Stimulated activated CD4-positive, alpha-beta T cell treated with anti-CD3 and anti-CD28 coated beads, Interleukin-15, amount 100 ng/mL, for 48 hours (primary cell): ENCODE results near the gene GNAS.

Experiments
- DNase-seq, 2 donors: peaks; one replicate each; pipeline ENCODE4 v3.0.0-alpha.2; 2020; ENCODE audit warnings: low read depth in 2 of 2

GNAS gene

DNA sequence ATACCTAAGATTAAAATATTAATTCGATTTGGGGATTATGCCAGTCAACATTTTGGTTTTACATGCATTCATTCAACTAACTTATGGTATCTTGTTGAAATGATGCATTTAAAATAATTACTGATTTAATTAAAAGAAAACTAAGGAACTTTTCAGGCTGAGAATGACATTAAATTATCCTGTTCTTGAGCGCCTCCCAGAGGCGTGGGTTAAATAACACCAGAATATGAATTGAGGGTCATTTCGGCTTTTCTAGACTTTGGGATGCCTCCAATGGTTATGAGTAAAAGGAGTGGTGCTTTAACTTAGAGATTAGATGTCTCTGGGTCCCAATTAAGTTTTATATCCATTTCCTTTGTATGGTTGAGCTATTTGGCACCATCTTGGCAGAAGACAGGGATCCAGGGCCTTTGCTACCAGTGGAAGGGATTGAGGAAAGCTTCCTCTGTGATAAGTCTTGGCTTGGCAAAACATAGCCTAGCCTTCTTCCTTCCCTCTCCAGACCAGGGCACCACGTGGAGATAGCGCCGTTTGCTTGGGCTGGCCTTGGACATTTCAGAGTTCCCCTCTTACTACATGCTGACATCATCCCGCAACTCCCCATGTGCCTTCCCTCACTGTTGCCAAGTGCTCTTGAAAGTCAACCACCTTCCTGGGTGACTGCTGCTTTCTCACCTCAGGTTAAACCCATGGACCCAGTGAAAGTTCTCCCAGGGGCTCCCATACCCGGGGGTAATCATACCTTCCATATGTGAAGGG lies 28.7 kb downstream of the GNAS start:
- no peak for DNase-seq

DNA sequence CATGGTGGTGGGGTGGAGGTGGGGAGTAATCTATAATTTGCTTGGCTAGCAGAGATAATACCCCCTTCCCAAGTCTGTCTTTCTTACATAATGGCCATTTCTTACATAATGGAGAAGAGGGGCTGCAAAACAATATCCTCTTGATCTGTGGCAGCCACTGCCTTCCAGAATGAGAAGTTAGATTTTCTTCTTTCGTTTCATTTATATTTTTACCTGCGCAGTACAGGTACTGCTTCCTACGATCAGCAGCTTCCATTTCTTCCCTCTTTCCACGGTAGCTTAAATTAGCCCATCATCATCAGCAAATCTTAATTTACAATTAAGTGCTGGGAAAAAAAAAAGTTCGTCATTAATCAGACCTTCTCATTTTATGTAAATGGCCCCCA lies 30.2 kb downstream of the GNAS start:
- DNase-seq, result no peak

DNA sequence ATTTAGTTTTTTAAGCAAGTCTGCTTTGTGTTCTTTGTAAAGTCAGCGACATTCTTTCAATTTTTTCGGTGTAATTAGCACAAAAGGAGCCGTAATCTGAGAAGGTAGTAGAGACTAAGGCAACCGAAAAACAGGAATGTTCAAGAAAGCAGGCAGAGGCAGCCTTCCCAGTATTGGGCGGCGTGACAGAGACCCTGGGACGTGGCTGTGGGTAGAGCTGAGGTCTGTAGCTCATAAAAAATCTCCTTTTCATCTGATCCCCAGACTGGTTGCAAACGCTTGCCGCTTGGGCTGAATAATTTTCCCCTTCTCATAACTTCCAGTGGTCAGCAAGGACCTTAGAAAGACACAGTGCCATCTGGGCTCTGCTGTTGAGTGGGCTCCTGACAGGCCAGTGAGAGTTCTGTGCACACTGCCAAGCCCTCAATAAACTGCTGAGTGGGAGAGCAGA lies 30.8 kb downstream of the GNAS start:
- no peak for DNase-seq

DNA sequence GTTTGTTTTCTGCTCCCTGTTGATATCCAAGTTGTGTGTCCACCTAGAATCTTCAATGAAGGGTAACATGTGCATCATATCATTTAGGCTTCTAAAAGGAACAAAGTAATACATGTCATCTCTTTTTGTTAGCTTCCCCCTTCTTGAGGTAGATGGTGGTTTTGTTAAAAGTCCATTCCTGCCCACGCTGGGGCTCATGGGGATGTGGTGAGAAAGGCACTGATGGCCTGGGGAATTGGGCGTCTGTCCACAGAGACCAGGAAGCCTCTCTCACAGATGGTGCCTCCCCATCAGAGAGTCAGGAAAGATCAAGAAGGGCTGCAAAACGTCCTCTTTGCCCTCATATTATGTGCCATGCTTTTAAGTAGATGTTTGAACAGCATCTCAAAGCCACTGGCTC lies 32.5 kb downstream of the GNAS start:
- DNase-seq, result no peak

DNA sequence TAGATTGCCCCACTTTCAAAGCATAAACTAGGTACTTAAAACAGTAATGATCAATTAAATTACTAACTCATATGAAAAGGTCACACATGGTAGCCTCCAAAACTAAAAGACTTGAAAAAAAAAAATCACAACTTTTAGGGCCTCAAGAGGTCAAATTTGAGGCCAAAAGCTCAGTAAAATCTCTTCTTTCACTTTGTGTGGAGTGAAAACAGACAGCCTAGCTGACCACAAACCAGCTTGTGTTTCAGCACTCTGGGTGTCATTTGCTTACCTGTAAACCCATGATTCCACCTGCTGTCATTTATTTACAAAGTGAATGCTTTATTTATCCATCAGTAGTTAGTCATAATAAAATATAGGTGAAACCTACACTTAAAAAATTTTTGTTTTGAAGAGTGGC lies 34.0 kb downstream of the GNAS start:
- DNase-seq, result no peak

DNA sequence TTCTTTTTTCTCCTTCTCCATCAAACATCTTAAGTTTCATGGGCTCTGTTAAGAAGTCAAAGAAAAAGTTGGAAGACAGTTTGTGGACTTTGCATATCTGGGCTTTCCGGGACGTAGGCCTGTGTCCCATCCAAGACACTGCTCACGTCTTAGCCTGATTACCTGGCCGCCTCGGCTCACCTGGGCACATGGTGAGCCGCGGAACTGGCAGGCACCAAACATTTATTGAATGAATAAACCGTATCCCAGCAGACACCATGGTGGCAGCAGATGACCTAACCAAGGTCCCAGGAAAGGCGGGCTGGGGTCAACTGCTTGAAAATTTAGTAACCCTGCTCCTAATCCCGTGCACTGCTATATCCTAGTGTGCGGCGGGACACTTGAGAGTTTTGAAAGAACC lies 35.6 kb downstream of the GNAS start:
- no peak for DNase-seq

DNA sequence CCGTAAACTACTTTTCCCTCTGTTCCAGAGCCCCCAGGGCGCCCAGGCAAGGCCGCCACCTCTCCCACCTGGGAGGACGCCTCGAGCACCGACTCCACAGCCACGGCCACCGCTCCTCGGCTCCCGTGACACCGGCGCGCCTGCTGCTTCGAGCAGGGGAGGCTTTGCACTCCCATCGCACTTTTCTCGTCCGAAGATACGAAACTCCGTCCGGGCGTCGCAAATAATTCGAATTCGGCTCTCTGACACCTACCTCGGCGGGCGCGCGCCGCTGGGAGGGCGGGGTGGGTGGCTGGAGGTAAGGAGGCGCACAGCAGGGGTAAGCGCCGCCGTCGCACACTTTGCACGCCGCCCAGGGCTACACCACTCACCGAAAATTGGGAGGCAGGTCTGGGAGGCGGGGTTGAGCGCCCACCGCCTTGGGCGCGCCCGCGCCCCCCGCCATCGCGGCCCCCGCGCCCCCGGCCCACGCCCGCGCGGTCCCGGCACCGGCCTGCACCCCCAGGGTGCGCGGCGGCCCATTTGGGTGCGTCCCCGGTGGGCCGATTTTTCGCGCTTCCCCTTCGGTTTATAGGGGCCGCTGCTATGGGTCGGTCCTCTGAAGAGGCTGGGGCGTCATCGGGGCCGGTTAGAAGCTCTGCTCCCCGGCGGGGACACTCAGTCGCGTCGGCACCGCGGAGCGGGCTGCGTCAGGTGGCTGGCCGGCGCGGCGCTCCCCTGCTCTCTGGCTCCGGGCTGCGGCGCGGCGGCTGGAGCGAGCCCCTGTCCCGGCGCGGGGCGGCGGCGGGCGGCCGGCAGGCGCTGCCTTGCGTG lies 36.2 kb downstream of the GNAS start:
- peak; percentile 68 to 71 for DNase-seq

DNA sequence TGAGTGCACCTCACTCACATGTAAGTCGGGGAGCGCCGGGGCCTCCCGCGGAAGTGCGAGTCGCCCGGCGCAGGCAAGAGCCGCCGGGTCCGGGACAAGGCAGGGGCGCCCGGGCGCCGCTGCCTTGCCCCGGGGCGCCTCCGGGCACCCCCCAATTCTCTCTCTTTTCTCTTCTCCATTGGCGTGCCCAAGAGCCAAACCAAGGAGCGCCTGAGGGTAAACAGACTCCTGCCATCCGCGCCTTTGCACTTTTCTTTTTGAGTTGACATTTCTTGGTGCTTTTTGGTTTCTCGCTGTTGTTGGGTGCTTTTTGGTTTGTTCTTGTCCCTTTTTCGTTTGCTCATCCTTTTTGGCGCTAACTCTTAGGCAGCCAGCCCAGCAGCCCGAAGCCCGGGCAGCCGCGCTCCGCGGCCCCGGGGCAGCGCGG lies 36.8 kb downstream of the GNAS start:
- no peak for DNase-seq

DNA sequence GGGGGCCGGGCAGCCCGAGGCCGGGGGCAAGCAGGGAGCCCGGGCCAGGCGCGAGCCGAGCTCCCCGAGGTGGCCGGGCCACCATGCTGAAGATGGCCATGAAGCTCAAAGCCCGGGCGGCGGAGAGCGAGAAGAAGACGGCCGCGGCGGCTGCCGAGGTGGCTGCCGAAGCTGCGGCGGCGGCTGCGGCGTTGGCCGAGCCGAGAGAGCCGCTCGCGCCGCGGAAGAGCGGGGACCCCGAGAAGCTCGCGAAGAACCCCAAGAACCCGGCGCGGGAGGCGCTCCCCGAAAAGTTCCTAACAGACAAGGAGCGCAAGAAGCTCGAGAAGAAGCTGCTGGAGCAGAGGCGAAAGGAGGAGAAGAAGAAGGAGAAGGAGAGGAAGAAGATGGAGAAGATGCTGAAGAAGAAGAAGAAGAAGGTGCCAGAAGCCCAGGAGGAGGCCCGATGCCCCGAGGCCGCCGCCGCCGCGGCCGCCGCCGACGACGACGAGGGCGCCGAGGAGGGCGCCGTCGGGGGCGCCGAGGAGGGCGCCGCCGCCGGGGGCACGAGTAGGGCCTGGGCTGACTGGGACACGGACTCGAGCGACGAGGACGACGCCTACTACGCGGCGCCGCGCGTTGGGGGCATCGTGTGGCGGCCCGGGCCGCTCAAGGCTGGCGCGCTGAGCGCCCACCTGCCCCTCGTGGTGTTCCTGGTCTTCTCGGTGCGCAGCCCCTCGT lies 37.4 kb downstream of the GNAS start:
- no peak for DNase-seq

DNA sequence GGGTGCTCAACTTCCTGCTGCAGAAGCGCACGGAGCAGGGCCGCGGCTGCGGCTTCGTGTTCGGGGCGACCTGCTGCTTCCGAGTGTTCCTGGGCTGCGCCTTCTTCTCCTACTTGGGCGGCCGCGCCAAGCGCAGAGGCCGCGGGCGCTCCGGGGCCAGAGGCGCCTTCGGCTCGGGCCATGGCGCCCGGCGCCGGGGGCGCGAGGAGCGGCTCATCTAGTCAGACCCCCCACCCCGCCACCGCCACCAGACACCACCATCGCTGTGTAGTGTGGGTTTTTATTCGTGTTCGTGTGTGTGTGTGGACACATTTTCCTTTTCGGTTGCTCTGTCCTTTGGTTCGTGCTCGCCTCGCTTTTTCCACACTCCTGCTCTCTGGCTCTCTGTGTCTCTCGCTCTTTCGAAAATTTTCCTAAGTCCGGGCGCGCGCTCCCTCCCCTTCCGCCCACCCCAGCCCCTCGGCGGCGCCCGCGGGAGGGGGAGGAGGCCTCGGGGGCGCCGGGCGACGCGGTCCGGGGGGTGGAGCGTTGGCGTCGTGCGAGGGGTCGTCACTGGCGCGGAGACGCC lies 38.1 kb downstream of the GNAS start:
- DNase-seq, result peak; percentile 30 to 45

DNA sequence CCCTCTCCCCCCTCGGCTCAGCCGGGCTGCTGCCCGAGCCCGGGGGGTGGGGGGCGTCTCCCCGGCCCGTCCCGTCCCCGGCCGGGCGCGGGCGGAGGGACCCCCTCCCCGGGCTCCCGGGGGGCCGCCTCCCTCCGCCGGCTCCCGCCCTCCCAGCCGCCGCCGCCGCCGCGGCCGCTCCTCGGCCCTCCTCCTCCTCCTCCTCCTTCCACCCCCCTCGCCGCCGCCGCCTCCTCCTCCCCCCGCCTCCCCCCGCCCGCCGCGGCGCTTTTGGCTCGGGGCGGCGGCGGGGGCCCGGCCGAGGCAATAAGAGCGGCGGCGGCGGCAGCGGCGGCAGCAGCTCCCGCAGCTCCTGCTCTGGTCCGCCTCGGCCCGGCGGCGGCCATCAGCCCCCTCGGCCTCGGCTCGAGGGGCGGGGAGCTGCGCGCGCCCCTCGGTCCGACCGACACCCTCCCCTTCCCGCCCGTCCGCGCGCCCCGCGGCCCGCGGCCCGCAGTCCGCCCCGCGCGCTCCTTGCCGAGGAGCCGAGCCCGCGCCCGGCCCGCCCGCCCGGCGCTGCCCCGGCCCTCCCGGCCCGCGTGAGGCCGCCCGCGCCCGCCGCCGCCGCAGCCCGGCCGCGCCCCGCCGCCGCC lies 38.7 kb downstream of the GNAS start:
- DNase-seq, result peak; percentile 51 to 60

DNA sequence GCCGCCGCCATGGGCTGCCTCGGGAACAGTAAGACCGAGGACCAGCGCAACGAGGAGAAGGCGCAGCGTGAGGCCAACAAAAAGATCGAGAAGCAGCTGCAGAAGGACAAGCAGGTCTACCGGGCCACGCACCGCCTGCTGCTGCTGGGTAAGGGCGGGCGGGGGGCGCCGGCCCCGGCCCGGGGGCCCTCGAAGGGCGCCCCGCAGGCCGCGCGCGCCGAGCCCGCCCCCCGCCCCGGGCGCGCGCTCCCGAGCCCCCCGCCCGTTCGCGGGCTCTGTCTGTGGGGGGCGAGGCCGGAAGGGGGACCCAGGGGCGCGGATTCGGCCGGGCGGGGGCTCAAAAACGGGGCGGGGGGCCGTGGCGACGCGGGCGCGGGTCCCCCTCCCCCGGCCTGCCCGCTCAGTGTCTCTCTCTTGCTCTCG lies 39.2 kb downstream of the GNAS start:
- no peak for DNase-seq

DNA sequence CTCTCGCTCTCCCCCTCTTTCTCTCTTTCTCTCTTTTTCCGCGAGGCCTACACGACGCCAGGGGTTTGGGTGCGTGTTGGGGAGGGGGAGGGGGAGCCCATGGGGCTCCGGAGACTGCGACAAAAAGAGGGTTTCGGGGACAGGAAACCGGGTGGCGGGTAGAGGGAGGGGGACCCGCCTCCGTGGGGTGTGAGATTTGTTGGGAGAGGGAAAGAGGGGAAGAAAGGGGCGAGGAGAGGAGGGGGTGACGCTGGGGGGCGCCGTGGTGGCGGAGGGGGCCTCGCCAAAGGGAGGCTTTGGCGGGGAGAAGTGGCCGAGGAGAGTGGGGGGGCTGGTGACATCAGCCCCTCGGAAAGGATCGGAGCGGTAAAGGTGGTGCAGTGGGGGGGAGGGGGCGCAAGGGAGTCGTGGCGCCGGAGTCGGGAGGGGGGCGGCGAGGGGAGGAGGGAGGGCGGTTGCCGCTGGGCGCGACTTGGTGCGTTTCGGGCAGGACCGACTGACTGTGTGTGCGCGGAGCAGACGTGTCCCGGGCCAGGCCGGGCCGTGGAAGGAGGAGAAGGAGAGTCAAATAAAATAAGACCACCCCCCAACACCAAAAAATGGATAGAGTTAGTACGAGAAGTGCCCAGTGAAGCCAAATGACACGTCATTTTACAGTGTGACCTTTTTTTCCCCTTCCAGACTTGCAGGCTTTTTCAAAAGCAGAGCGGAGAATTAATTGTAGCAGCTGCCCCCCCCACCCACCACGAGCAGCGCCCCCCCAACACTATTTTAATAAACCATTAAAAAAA lies 39.8 kb downstream of the GNAS start:
- DNase-seq, result peak; percentile 63 to 70

DNA sequence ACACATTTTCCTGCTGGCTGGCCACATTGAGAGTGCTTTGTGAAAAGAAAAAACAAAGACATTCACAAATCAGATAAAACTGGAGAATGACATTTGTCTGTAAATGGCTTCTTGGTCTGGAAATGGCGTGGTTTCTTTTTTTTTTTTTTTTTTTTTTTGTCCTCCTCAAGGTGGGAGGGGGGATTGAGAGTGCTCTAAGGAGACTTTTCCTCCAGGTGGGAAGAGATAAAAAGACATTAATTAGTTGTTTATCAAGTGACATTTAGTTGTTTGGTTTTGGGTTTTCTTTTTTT lies 40.4 kb downstream of the GNAS start:
- DNase-seq, result no peak

DNA sequence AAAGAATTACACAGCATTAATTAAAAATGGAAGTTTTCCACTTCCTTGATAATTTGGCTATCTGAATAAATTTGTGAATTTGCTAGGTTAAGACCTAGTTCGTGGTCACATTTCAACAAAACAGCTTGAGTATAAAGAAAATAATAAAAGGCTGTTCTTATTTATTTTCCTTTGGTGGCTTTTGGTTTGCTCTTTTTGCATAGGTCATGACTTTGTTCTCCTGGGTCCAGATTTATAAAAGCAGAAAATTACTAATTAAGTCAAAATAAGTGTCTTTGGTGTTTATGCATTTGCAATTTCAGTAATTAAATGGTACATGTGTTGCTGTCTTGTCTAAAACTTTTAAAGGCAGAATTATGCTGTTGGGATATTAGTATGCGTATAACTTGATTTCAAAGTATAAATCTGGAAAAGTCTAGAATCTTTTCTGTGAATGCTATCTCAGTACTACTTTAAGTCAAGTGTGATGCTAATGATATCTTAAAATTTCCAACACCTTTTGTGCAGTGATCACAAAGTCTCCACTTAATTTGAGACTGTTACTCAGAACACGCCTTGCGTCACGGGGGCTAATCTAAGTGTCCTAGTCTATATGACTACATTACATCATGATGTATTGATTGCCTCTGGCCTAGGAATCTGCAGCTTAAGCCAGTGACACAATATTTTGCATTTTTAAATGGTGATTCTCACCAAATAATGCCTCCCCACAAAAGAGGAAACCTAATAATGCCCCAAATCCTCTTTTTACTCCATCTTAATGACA lies 41.0 kb downstream of the GNAS start:
- DNase-seq, result peak; percentile 49 to 51

DNA sequence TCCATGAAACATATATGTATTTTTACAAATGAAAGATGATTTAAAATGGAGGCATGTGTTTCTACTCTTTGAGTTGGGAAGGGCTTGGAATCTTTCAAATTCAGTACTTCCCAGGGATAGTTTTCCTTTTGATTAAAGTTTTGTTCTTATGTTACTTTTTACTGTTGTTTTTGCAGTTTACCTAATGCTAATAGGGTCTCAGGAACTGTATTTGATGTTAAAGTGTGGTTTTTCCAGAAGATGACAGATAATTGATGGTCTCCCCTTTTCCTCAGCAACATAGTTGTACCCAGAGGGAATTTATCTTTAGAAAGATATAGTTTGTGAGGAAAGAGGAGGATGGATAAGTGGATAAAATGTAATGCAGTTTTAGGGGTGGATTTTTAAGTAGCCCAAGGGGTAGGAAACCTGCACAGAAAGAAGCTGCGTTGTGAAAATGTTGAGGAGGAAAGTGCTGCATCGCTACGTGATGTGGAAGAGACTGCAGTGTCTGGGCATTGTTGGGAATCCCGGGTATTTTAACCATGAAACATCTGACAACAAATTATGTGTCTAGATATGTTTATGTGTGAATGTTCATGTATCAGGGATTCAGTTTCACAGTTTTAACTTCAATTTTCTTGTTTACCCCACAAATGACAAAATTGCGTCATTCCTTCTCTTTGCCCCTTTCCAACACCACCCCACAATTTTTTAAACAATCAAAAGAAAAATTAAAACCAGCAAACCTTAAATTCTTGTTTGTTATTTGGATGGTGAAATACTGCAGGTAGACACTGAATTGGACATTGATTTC lies 42.3 kb downstream of the GNAS start:
- DNase-seq, result no peak

DNA sequence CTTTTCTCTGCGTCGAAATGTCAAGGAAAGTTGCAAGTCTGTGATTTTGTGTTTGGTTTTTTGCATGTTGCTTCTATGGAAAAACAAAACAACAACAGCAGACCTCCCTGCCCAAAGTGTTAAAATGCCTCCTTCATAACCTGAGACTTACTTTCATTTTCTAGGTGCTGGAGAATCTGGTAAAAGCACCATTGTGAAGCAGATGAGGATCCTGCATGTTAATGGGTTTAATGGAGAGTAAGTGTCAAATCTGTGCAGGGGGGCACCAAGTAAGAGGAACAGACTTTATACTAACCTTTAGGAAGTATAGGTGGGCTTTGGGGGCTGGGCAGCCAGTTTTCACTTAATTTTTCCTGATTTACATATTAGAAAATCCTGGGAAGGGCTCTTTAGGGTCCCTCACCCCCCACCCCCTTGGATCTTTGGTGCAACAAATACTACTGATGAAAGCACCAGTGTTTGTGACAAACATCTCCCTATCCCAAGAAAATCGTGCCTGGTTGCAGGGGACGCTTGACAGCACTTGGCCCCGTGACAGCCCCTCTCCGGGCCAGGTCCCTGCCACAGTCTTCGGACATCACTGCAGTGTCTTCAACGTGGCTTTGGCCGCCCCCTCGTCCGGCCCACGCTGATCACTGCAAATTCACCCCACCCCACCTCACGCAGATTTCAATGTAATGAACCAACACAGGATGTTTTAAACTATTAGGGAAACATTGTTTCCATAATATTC lies 43.1 kb downstream of the GNAS start:
- DNase-seq, result no peak

DNA sequence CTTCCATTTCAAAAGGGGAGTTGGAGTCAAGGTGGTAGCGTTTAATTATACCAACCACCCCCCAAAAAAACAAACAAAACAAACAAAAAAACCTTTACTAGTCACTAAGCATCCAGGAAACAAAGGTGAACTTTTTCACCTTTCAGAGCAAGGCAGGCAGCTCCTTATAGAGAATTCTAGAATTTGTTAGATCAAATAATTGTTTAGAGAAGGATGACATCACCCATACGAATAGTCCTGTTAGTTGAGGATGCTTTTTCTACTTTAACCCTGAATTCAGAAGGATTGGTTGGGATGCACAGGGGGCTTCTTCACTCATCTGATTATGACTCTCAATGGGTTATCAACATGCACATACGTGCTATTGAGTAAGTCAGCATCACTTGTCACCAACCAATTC lies 44.3 kb downstream of the GNAS start:
- DNase-seq, result no peak

DNA sequence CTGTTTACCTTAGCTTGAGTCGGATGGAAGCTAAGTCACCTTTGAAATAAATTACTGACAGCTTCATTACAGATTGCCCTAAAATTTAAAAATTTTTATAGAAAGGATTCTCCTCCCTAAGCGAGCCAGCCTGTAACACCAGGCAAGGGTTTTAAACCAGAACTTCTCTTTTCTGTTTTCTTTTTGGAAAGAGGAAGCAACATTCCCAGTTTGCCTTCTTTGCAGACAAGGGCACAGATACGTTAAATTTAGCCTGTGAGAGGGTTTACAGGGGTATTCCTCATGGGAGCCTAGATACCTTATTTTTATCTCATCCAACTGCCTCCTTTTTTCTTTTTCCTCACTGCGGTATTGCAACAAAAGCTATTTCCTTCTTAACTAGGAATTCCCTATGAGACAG lies 45.0 kb downstream of the GNAS start:
- no peak for DNase-seq
